Neuronal stem cell (in vitro differentiated cells): Measurements from ENCODE around the gene SGSM1.

Source experiments
- DNase-seq: peaks from one replicate; pipeline ENCODE4 v3.0.0-alpha.2; 2013; ENCODE audit warnings: low spot score
- H2AFZ ChIP-seq: one replicate; pipeline ENCODE4 v1.6.1; 2013; ENCODE audit warnings: mild to moderate bottlenecking, low read length, inconsistent platforms
- H2AK5ac ChIP-seq: 2 replicates; pipeline ENCODE4 v1.6.1; 2013; ENCODE audit warnings: low read depth, mild to moderate bottlenecking, inconsistent platforms, low read length, moderate library complexity, mixed read lengths
- H2BK120ac ChIP-seq: 2 replicates; pipeline ENCODE4 v1.6.1; 2013; ENCODE audit warnings: low read depth, mild to moderate bottlenecking, inconsistent platforms, low read length, moderate library complexity, mixed read lengths
- H2BK12ac ChIP-seq: one replicate; pipeline ENCODE4 v1.6.1; 2013; ENCODE audit warnings: low read length, inconsistent platforms
- H2BK15ac ChIP-seq: 2 replicates; pipeline ENCODE4 v1.6.1; 2013; ENCODE audit warnings: mild to moderate bottlenecking, low read length, inconsistent platforms, mixed read lengths
- H2BK5ac ChIP-seq: one replicate; pipeline ENCODE4 v1.6.1; 2013; ENCODE audit warnings: inconsistent platforms, mild to moderate bottlenecking, low read length, moderate library complexity
- H3K14ac ChIP-seq: one replicate; pipeline ENCODE4 v1.6.1; 2013; ENCODE audit warnings: low read length, inconsistent platforms
- H3K18ac ChIP-seq: 2 replicates; pipeline ENCODE4 v1.6.1; 2013; ENCODE audit warnings: low read length, inconsistent platforms
- H3K23ac ChIP-seq: 2 replicates; pipeline ENCODE4 v1.6.1; 2013; ENCODE audit warnings: low read depth, mild to moderate bottlenecking, mixed read lengths, low read length, inconsistent platforms; ENCODE audit not compliant: poor library complexity
- H3K27ac ChIP-seq: replicated peaks from 3 replicates; pipeline ENCODE4 v1.5.1; 2013; ENCODE audit warnings: low read length, inconsistent platforms
- H3K27me3 ChIP-seq, 3 experiments: 2 replicates each; pipeline ENCODE4 v1.6.1; 2013; ENCODE audit warnings: low read length in 3 of 3, mild to moderate bottlenecking in 2 of 3, inconsistent platforms in 1 of 3, low read depth in 1 of 3, mixed read lengths in 1 of 3, moderate library complexity in 1 of 3; ENCODE audit not compliant: control insufficient read depth in 3 of 3, insufficient read depth in 3 of 3
- H3K36me3 ChIP-seq, 2 donors: replicated peaks in 1 of 2; 2 replicates each; pipeline ENCODE4 v1.6.1; 2013; ENCODE audit warnings: low read length in 2 of 2; ENCODE audit not compliant: control insufficient read depth in 2 of 2, insufficient read depth in 2 of 2
- H3K4ac ChIP-seq: 2 replicates; pipeline ENCODE4 v1.6.1; 2013; ENCODE audit warnings: inconsistent platforms, mild to moderate bottlenecking, low read length, moderate library complexity
- H3K4me1 ChIP-seq, 2 donors: 1 replicate in 1 of 2; 2 replicates in 1 of 2; pipeline ENCODE4 v1.6.1; 2013; ENCODE audit warnings: low read length in 2 of 2, low read depth in 1 of 2; ENCODE audit not compliant: control insufficient read depth in 2 of 2, insufficient read depth in 1 of 2
- H3K4me2 ChIP-seq: one replicate; pipeline ENCODE4 v1.6.1; 2013; ENCODE audit warnings: mild to moderate bottlenecking, low read length, inconsistent platforms; ENCODE audit not compliant: insufficient read depth, poor library complexity, severe bottlenecking
- H3K4me3 ChIP-seq, 2 donors: 2 replicates each; pipeline ENCODE4 v1.5.1; 2013; ENCODE audit warnings: low read length in 2 of 2, mild to moderate bottlenecking in 2 of 2, inconsistent platforms in 1 of 2, moderate library complexity in 1 of 2
- H3K79me1 ChIP-seq: one replicate; pipeline ENCODE4 v1.6.1; 2013; ENCODE audit warnings: low read depth, mild to moderate bottlenecking, inconsistent platforms, low read length, moderate library complexity
- H3K9ac ChIP-seq: one replicate; pipeline ENCODE4 v1.6.1; 2013; ENCODE audit warnings: mild to moderate bottlenecking, low read depth, low read length, inconsistent platforms; ENCODE audit not compliant: poor library complexity
- H3K9me3 ChIP-seq, 2 donors: replicated peaks in 1 of 2; 2 replicates each; pipeline versions ENCODE3 to v1.6.1; 2013; ENCODE audit warnings: low read length in 2 of 2, mild to moderate bottlenecking in 2 of 2, inconsistent platforms in 1 of 2, low read depth in 1 of 2, mixed read lengths in 1 of 2, moderate library complexity in 1 of 2; ENCODE audit not compliant: control insufficient read depth in 2 of 2, insufficient read depth in 1 of 2
- H4K8ac ChIP-seq: one replicate; pipeline ENCODE4 v1.6.1; 2013; ENCODE audit warnings: low read depth, mild to moderate bottlenecking, inconsistent platforms, low read length, moderate library complexity
- H4K91ac ChIP-seq: one replicate; pipeline ENCODE4 v1.6.1; 2013; ENCODE audit warnings: low read length, low read depth, mild to moderate bottlenecking, inconsistent platforms; ENCODE audit not compliant: poor library complexity
- WGBS, 2 donors: extraction: QIAGEN DNeasy Blood & Tissue Kit; methylation state at CpG; one replicate each; pipeline ENCODE4 v1.1.7; 2013; ENCODE audit warnings: missing lambda C conversion rate in 2 of 2, mixed read lengths in 1 of 2; ENCODE audit not compliant: insufficient read length in 2 of 2, insufficient replicate concordance in 1 of 2; ENCODE audit errors: extremely low coverage in 2 of 2; 5-methylcytosine and 5-hydroxymethylcytosine counted together

SGSM1 gene

DNA sequence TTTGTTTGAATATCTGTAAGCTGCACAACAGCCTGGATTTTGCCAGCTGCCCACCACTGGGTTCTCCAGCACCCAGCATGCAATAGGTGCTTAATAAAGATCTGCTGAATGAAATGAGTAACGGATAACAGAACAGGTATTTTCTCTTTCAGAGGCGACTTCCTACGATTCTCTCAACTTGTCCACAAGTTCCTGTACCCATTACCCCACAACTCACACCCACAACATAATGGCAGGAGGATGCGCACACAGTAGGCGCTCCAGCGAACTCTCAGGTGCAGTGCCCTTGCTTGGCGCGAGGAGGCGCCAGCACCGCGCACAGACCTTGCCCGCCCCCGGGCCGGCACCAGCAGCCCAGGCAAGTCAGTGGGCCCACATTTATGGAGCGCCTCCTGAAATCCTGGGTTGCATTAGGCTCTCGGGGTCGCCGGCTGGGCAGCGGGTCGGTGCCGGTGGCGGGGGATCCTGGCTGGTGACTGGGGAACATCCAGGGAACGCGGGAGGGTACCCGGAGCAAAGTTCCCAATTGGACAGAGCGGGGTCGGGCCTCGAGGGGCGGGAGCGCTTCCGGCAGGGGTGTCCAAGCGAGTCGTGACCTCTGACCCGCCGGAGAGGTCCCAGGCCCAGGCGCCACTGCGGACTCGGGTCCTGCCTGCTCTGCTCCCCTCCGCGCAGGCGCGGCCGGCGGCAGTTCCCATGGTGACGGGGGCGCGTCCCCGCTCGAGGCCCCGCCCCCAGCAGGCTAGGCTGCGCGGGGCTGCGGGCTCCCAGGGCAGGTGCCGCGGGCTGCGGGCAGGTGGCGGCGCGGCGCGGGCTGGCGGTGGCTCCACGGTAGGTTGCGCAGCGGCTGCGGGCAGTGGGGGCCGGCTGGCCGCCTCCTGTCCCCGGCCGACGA, 146.2 kb downstream of the SGSM1 start, which contains the start of gene KIAA1671:
Gene KIAA1671, plus strand, starts transcription at position 775 of the 895 bp plus-strand sequence. CDS start 75,284 bp downstream, outside the sequence.
- H3K4me1 ChIP-seq, result peaks cover 8 to 14% of the 10 kb centered on the region in 2 donors
- H3K4me2 ChIP-seq, result peak within 1 kb of the TSS; percentile 80
- peak within 1 kb of the TSS; percentile 67 to 95 for H3K4me3 ChIP-seq
- H3K27ac ChIP-seq, result peak within 1 kb of the TSS; percentile 88
- peak within 1 kb of the TSS; percentile 57 for H2AK5ac ChIP-seq
- H4K8ac ChIP-seq, result no peak within 1 kb of the TSS
- peak within 1 kb of the TSS; percentile 8 for H2BK15ac ChIP-seq
- no peak within 1 kb of the TSS for H2BK120ac ChIP-seq
- no peaks in the 10 kb centered on the region for H3K27me3 ChIP-seq
- peak within 1 kb of the TSS; percentile 95 for H3K9ac ChIP-seq
- H3K14ac ChIP-seq, result peak within 1 kb of the TSS; percentile 21
- WGBS, 2 donors, result no CpG with 5 or more reads among the region's 71 CpGs
- peaks cover 7% of the 10 kb centered on the region for H3K79me1 ChIP-seq
- peak within 1 kb of the TSS; percentile 83 for H4K91ac ChIP-seq
- no peaks in the 10 kb centered on the region for H3K9me3 ChIP-seq
- H3K4ac ChIP-seq, result no peak within 1 kb of the TSS
- H3K36me3 ChIP-seq, result no peaks in the 10 kb centered on the region
- peak within 1 kb of the TSS; percentile 98 for H2AFZ ChIP-seq
- H2BK5ac ChIP-seq, result peak within 1 kb of the TSS; percentile 89
- H2BK12ac ChIP-seq, result no peak within 1 kb of the TSS
- H3K18ac ChIP-seq, result peak within 1 kb of the TSS; percentile 78
- peak; percentile 98 for DNase-seq
- peak within 1 kb of the TSS; percentile 82 for H3K23ac ChIP-seq

DNA sequence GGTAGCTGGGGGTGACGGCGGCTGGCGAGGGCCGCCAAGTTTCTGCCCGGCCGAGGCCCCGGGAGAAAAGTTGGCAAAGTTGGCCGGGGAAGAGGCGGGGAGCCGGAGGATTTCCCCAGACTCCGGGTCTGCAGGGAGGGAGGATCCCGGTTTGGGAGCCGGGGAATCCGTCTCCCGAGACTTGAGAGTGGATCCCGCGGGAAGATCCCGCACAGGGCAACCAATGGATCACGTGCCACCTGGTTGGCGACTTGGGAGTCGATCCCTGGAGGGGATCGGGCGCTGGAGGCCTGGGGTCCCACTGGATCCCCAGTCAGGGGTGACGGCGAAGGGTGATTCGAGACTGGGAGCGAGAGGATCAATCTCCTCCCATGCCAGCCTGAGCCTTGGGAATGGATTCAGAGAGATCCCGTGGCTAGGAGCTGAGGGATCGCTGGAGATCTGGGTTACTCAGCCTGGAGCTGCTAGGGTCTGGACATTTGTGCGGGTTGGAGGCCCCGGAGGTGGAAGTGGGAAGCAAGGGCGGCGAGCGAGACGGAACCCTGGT, 146.9 kb downstream of the SGSM1 start:
- Histone ChIP-seq H2BK15ac (peak overlapping the region; percentile 8), H3K4me1 (peaks cover 8 to 14% of the 10 kb centered on the region in 2 donors), H2BK120ac (no peak overlapping the region), H3K27me3 (no peaks in the 10 kb centered on the region), H3K4me3 (peak overlapping the region; percentile 67 to 95), H3K79me1 (peaks cover 7% of the 10 kb centered on the region), H2AFZ (peak overlapping the region; percentile 98), H3K9me3 (no peaks in the 10 kb centered on the region), H2BK12ac (no peak overlapping the region), H3K27ac (peak overlapping the region; percentile 88), H4K91ac (no peak overlapping the region), H3K4me2 (peak overlapping the region; percentile 80), H3K18ac (peak overlapping the region; percentile 71), H3K36me3 (no peaks in the 10 kb centered on the region), H3K4ac (no peak overlapping the region), H3K14ac (peak overlapping the region; percentile 21), H3K23ac (peak overlapping the region; percentile 82), H3K9ac (peak overlapping the region; percentile 95), H2AK5ac (peak overlapping the region; percentile 57), H4K8ac (no peak overlapping the region), H2BK5ac (peak overlapping the region; percentile 89)
- no CpG with 5 or more reads among the region's 35 CpGs for WGBS, 2 donors
- DNase-seq, result peak; percentile 65

DNA sequence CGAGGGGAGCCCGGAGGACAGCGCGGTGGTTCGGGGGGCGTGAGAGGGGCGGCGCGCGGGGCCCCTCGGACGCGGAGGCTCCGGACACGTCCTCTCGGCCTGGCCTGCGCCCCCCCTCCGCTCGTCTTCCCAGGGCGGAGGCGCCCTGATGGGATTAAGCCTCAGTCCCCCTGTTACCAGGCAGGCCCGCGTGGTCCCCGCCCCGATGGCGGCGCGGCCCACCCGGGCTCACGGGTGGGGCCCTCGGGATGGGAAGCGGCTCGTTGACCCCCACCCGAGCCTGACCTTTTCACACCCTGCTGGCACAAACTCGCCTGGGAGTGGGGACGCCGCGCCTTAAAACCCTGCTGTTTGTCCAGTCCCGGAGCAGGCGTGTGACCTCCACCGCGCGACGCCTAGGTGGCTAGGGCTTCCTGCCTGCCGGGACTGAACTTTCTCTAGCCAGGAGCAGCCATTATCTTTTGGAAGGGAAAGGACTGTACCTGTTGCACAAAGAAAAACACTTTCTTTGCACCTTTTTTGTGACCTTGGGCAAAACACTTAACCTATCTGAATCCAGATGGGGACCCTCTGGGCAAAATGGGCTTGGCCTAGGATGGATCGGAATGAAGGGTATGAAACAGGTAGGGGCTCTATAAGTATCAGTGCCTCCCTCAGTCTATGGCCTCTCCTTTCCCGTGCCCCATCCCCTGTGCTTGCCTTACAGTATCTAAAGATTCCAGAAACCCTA, 147.5 kb downstream of the SGSM1 start:
- no peaks in the 10 kb centered on the region for H3K9me3 ChIP-seq
- peaks cover 7% of the 10 kb centered on the region for H3K79me1 ChIP-seq
- peak overlapping the region; percentile 98 for H2AFZ ChIP-seq
- peak overlapping the region; percentile 89 for H2BK5ac ChIP-seq
- H3K4ac ChIP-seq, result no peak overlapping the region
- H2BK15ac ChIP-seq, result peak overlapping the region; percentile 8
- H3K14ac ChIP-seq, result peak overlapping the region; percentile 21
- H2AK5ac ChIP-seq, result peak overlapping the region; percentile 27
- peaks cover 8 to 14% of the 10 kb centered on the region in 2 donors for H3K4me1 ChIP-seq
- no CpG with 5 or more reads among the region's 47 CpGs for WGBS, 2 donors
- H2BK120ac ChIP-seq, result no peak overlapping the region
- no peak for DNase-seq
- peak overlapping the region; percentile 83 for H4K91ac ChIP-seq
- H4K8ac ChIP-seq, result no peak overlapping the region
- H3K9ac ChIP-seq, result peak overlapping the region; percentile 95
- peak overlapping the region; percentile 32 for H3K23ac ChIP-seq
- H3K4me2 ChIP-seq, result peak overlapping the region; percentile 80
- peak overlapping the region; percentile 88 for H3K27ac ChIP-seq
- no peaks in the 10 kb centered on the region for H3K27me3 ChIP-seq
- H3K18ac ChIP-seq, result peak overlapping the region; percentile 71
- peak overlapping the region; percentile 67 to 95 for H3K4me3 ChIP-seq
- no peaks in the 10 kb centered on the region for H3K36me3 ChIP-seq
- H2BK12ac ChIP-seq, result no peak overlapping the region
